ENCODE results near the gene ARMC6.

DNA sequence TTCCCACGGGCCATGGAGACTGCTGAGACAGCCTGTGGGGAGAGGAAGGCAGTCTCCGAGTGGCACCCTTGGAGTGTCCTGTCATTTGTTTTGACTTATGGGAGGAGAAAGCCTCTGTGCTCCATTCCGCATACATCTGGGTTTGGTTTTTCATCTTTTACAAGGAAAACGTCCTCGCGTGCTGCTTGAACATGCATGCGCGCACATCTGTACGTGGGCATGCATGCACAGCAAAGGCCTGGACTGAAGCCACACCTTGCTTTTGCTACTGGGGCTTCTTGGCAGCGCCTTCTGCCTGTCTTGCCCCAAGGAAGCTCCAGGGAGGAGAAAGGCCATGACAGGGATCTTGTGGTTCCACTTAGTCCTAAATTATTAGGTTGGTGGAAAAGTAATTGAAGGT, 44.1 kb upstream of the ARMC6 start:
- TF ChIP-seq, protein P1, sequence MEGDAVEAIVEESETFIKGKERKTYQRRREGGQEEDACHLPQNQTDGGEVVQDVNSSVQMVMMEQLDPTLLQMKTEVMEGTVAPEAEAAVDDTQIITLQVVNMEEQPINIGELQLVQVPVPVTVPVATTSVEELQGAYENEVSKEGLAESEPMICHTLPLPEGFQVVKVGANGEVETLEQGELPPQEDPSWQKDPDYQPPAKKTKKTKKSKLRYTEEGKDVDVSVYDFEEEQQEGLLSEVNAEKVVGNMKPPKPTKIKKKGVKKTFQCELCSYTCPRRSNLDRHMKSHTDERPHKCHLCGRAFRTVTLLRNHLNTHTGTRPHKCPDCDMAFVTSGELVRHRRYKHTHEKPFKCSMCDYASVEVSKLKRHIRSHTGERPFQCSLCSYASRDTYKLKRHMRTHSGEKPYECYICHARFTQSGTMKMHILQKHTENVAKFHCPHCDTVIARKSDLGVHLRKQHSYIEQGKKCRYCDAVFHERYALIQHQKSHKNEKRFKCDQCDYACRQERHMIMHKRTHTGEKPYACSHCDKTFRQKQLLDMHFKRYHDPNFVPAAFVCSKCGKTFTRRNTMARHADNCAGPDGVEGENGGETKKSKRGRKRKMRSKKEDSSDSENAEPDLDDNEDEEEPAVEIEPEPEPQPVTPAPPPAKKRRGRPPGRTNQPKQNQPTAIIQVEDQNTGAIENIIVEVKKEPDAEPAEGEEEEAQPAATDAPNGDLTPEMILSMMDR (IDR thresholded peaks at IDR 0.05; ENCODE audit: insufficient read depth, low read depth, low read length) = no peak
- TF ChIP-seq EZH2 (IDR thresholded peaks at IDR 0.05; ENCODE audit: insufficient read depth, low read length) = no peak

Data from astrocyte (in vitro differentiated cells and primary cell).